Astrocyte (in vitro differentiated cells and primary cell): ENCODE results near the gene DET1.
"Not testable (repeated sequence)": the region's sequence is repeated elsewhere in the genome, so short reads cannot be mapped to it uniquely, and the experiment has no call there.

Experiments used
- EZH2 ChIP-seq: IDR thresholded peaks from 2 replicates; pipeline ENCODE4 v1.6.1; 2012; ENCODE audit warnings: mild to moderate bottlenecking, low read length, inconsistent platforms; ENCODE audit not compliant: insufficient read depth
- TF ChIP-seq, protein P1 (sequence below): IDR thresholded peaks from 2 replicates; pipeline ENCODE4 v1.5.1; 2011; ENCODE audit warnings: low read depth, mild to moderate bottlenecking, inconsistent platforms, low read length, moderate library complexity; ENCODE audit not compliant: insufficient read depth

GRCh38 chr15:88545578-88546247 lies 768 bp downstream of the DET1 start:
- not testable (repeated sequence) for TF ChIP-seq EZH2
- TF ChIP-seq, protein P1, sequence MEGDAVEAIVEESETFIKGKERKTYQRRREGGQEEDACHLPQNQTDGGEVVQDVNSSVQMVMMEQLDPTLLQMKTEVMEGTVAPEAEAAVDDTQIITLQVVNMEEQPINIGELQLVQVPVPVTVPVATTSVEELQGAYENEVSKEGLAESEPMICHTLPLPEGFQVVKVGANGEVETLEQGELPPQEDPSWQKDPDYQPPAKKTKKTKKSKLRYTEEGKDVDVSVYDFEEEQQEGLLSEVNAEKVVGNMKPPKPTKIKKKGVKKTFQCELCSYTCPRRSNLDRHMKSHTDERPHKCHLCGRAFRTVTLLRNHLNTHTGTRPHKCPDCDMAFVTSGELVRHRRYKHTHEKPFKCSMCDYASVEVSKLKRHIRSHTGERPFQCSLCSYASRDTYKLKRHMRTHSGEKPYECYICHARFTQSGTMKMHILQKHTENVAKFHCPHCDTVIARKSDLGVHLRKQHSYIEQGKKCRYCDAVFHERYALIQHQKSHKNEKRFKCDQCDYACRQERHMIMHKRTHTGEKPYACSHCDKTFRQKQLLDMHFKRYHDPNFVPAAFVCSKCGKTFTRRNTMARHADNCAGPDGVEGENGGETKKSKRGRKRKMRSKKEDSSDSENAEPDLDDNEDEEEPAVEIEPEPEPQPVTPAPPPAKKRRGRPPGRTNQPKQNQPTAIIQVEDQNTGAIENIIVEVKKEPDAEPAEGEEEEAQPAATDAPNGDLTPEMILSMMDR: not testable (repeated sequence)
